ENCODE data around the gene ADAMTSL3.

The ADAMTSL3 gene

DNA sequence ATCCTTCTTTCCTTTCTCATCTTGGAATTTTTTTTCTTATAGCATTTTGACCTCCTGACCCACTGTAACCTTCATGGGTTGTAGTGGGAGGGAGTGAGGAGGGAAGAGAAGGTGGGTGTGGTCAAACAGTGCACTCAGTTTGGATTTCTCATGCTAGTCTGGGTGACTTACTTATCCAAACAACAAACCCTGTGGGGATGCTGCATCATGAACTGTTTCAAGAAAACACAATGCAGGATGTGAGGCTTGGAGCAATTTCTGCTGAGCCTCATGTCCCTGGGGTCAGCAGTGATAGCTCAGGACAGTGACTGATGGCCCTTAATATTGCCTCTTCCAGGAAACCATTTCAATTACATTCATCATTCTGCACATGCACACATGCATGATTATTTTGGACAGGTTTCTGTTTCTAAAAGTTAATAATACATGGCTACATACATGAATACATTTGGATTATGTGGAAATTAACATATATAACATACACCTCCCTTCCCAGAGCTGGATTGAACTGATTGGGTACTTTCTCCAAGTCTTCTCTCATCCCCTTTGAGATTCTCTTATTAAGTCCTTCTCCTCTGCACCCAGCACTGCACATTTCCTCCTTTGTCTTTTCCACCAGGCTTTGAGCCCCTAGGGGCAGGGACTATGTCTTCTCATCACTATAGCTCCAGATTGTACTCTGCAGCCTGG is 61.2 kb downstream of the ADAMTSL3 start:
- Histone ChIP-seq H3K27me3 (replicated peaks; ENCODE audit: control insufficient read depth, insufficient read depth, low read length) (no peaks in the 10 kb centered on the region; the same call in 1 of the 2 replicates), H3K4me3 (replicated peaks; ENCODE audit: low read depth, low read length) (no peak overlapping the region), H3K36me3 (ENCODE audit: control insufficient read depth, insufficient read depth, low read length) (no peaks in the 10 kb centered on the region)
- TF ChIP-seq, protein P1, sequence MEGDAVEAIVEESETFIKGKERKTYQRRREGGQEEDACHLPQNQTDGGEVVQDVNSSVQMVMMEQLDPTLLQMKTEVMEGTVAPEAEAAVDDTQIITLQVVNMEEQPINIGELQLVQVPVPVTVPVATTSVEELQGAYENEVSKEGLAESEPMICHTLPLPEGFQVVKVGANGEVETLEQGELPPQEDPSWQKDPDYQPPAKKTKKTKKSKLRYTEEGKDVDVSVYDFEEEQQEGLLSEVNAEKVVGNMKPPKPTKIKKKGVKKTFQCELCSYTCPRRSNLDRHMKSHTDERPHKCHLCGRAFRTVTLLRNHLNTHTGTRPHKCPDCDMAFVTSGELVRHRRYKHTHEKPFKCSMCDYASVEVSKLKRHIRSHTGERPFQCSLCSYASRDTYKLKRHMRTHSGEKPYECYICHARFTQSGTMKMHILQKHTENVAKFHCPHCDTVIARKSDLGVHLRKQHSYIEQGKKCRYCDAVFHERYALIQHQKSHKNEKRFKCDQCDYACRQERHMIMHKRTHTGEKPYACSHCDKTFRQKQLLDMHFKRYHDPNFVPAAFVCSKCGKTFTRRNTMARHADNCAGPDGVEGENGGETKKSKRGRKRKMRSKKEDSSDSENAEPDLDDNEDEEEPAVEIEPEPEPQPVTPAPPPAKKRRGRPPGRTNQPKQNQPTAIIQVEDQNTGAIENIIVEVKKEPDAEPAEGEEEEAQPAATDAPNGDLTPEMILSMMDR (IDR thresholded peaks at IDR 0.05; ENCODE audit: insufficient read depth, low read length, poor library complexity, severe bottlenecking), result no peak
- no peak for DNase-seq (ENCODE audit: extremely low read depth, insufficient read length)

GRCh38 chr15:83716605-83717004 is 62.7 kb downstream of the ADAMTSL3 start:
- H3K36me3 ChIP-seq (ENCODE audit: control insufficient read depth, insufficient read depth, low read length), result no peaks in the 10 kb centered on the region
- DNase-seq (ENCODE audit: extremely low read depth, insufficient read length), result no peak
- no peak overlapping the region for H3K4me3 ChIP-seq (replicated peaks; ENCODE audit: low read depth, low read length)
- no peaks in the 10 kb centered on the region; the same call in 1 of the 2 replicates for H3K27me3 ChIP-seq (replicated peaks; ENCODE audit: control insufficient read depth, insufficient read depth, low read length)
- TF ChIP-seq, protein P1 (IDR thresholded peaks at IDR 0.05; ENCODE audit: insufficient read depth, low read length, poor library complexity, severe bottlenecking), result no peak

- H3K4me3 ChIP-seq (replicated peaks; ENCODE audit: low read depth, low read length), result no peak overlapping the region
- TF ChIP-seq, protein P1 (IDR thresholded peaks at IDR 0.05; ENCODE audit: insufficient read depth, low read length, poor library complexity, severe bottlenecking), result no peak
- no peaks in the 10 kb centered on the region for H3K36me3 ChIP-seq (ENCODE audit: control insufficient read depth, insufficient read depth, low read length)
- no peaks in the 10 kb centered on the region; the same call in 1 of the 2 replicates for H3K27me3 ChIP-seq (replicated peaks; ENCODE audit: control insufficient read depth, insufficient read depth, low read length)
- DNase-seq (ENCODE audit: extremely low read depth, insufficient read length), result no peak
Observed at GRCh38 chr15:83717010-83717409, 63.1 kb downstream of the ADAMTSL3 start.

DNA sequence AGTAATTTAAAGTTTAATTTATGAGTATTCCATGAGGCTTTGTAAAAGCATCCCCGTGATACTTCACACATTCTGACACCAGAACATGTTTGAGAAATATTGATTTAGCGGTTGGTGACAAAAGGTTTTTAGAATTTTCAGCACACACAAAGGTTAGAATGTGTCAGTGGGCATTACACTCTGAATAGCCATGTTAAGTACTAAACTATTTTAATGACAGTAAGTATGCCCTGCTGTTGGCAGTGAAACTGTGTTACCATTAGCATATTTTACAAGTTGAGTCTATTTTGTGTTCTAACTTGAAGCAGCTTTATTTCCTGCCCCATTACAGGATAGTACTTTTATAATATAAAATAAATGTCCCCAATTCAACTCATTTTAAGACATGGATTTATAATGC is 66.5 kb downstream of the ADAMTSL3 start:
- Histone ChIP-seq H3K27me3 (replicated peaks; ENCODE audit: control insufficient read depth, insufficient read depth, low read length) (no peaks in the 10 kb centered on the region; the same call in 1 of the 2 replicates), H3K36me3 (ENCODE audit: control insufficient read depth, insufficient read depth, low read length) (no peaks in the 10 kb centered on the region), H3K4me3 (replicated peaks; ENCODE audit: low read depth, low read length) (no peak overlapping the region)
- TF ChIP-seq, protein P1 (IDR thresholded peaks at IDR 0.05; ENCODE audit: insufficient read depth, low read length, poor library complexity, severe bottlenecking), result no peak
- DNase-seq (ENCODE audit: extremely low read depth, insufficient read length), result no peak

GRCh38 chr15:83721031-83721430 is 67.1 kb downstream of the ADAMTSL3 start:
- Histone ChIP-seq H3K36me3 (ENCODE audit: control insufficient read depth, insufficient read depth, low read length) (no peaks in the 10 kb centered on the region), H3K27me3 (replicated peaks; ENCODE audit: control insufficient read depth, insufficient read depth, low read length) (no peaks in the 10 kb centered on the region), H3K4me3 (replicated peaks; ENCODE audit: low read depth, low read length) (no peak overlapping the region)
- DNase-seq (ENCODE audit: extremely low read depth, insufficient read length), result no peak
- TF ChIP-seq, protein P1 (IDR thresholded peaks at IDR 0.05; ENCODE audit: insufficient read depth, low read length, poor library complexity, severe bottlenecking), result no peak

Measured in GM06990 (cell line).